Thyroid gland (tissue), 4 donors: ENCODE data around the gene DBF4B.

Experiments used
- CTCF ChIP-seq, 6 experiments: fragments of 200-600 bp in 3 of 6; fragments of 450-650 bp in 3 of 6; sonication (generic) in 3 of 6; IDR thresholded peaks; one replicate each; pipeline ENCODE4 v1.5.1; 2016 to 2019; ENCODE audit warnings: antibody characterized with exemption in 6 of 6, mild to moderate bottlenecking in 2 of 6, inconsistent platforms in 1 of 6, moderate library complexity in 1 of 6
- POLR2A ChIP-seq, 2 donors: fragments of 450-650 bp; IDR thresholded peaks; one replicate each; pipeline ENCODE4 v1.6.1; 2017; ENCODE audit warnings: antibody characterized with exemption in 2 of 2, mild to moderate bottlenecking in 2 of 2, moderate library complexity in 1 of 2

- TF ChIP-seq POLR2A (IDR thresholded peaks at IDR 0.05) = no peak
- TF ChIP-seq CTCF (IDR thresholded peaks at IDR 0.05) = no peak
These were observed 61.2 kb downstream of the DBF4B start for GRCh38 chr17:44769647-44770084.
